HFFc6 (cell line): Measurements from ENCODE around the gene HDGFL2. TPM values are rescaled to one million over a fixed set of nuclear protein-coding genes. Genes with fewer than 3 reads are reported as not detected.

Experiments used
- DNase-seq: peaks from one replicate; pipeline ENCODE4 v3.0.0-alpha.2; 2018
- H3K27ac Mint-ChIP-seq: 2 replicates; pipeline ENCODE4 v1.8.0; 2020; ENCODE audit warnings: mild to moderate bottlenecking, mixed read lengths
- H3K27me3 Mint-ChIP-seq: 2 replicates; pipeline ENCODE4 v1.8.0; 2021; ENCODE audit warnings: mild to moderate bottlenecking, moderate library complexity, mixed read lengths; ENCODE audit not compliant: insufficient read depth
- H3K36me3 Mint-ChIP-seq: 2 replicates; pipeline ENCODE4 v1.8.0; 2021; ENCODE audit warnings: low read depth, mixed read lengths
- H3K4me1 Mint-ChIP-seq: 2 replicates; pipeline ENCODE4 v1.8.0; 2020; ENCODE audit warnings: low read depth, mixed read lengths
- H3K4me3 Mint-ChIP-seq: 2 replicates; pipeline ENCODE4 v1.8.0; 2020; ENCODE audit warnings: mild to moderate bottlenecking, moderate library complexity, mixed read lengths
- H3K9me3 Mint-ChIP-seq: 2 replicates; pipeline ENCODE4 v1.8.0; 2020; ENCODE audit warnings: mild to moderate bottlenecking, mixed read lengths
- total RNA-seq, 6 experiments: library from RNA; stranded (reverse); fragmentation: NEBNext Ultra II Directional; extraction: Animal tissue kit (Norgen Biotek cat#: 25700); gene quantifications; 2 replicates in 1 of 6; 3 replicates in 5 of 6; pipeline ENCODE4 v1.2.3, GENCODE V29; 2021
- TF ChIP-seq, protein P1 (sequence below): fragments of 200-600 bp; sonication (generic); IDR thresholded peaks from 2 replicates; pipeline ENCODE4 v1.5.0; 2021; ENCODE audit warnings: antibody characterized with exemption, mild to moderate bottlenecking

Gene HDGFL2
- total RNA-seq, 6 experiments from 2014 or later = 68.0 to 79.6 (median 74.2) TPM

DNA sequence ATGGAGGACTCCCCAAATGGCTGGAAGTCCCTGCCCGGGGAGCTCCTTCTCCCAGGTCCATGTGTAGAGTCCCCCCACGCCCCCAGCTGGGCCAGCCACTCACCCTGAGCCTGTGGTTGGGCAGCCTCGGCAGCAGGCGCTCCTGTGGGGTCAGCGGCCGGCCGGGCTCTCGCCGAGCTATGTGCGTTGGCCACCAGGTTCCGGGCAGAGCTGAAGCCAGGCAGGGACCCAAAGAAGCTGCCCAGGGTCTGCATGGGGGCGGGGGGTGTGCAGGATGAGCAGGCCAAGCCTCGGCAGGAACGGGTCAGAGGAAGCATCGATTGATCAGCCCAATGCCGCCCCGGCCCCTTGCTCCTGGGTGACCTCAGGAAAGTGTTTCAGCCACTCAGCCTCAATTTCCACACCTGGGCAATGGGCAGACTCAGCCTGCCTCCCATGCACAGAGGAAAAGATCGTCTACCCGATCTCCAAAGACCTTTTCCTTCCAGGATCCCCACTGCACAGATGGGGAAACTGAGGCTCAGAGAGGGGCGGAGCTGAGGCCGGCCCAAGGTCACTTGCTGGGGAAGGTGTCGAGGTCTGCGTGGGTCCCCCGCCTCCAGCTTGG is 45.5 kb downstream of the HDGFL2 start:
- no peak for DNase-seq
- TF ChIP-seq, protein P1, sequence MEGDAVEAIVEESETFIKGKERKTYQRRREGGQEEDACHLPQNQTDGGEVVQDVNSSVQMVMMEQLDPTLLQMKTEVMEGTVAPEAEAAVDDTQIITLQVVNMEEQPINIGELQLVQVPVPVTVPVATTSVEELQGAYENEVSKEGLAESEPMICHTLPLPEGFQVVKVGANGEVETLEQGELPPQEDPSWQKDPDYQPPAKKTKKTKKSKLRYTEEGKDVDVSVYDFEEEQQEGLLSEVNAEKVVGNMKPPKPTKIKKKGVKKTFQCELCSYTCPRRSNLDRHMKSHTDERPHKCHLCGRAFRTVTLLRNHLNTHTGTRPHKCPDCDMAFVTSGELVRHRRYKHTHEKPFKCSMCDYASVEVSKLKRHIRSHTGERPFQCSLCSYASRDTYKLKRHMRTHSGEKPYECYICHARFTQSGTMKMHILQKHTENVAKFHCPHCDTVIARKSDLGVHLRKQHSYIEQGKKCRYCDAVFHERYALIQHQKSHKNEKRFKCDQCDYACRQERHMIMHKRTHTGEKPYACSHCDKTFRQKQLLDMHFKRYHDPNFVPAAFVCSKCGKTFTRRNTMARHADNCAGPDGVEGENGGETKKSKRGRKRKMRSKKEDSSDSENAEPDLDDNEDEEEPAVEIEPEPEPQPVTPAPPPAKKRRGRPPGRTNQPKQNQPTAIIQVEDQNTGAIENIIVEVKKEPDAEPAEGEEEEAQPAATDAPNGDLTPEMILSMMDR = no peak
- H3K9me3 Mint-ChIP-seq = no peaks in the 10 kb centered on the region

DNA sequence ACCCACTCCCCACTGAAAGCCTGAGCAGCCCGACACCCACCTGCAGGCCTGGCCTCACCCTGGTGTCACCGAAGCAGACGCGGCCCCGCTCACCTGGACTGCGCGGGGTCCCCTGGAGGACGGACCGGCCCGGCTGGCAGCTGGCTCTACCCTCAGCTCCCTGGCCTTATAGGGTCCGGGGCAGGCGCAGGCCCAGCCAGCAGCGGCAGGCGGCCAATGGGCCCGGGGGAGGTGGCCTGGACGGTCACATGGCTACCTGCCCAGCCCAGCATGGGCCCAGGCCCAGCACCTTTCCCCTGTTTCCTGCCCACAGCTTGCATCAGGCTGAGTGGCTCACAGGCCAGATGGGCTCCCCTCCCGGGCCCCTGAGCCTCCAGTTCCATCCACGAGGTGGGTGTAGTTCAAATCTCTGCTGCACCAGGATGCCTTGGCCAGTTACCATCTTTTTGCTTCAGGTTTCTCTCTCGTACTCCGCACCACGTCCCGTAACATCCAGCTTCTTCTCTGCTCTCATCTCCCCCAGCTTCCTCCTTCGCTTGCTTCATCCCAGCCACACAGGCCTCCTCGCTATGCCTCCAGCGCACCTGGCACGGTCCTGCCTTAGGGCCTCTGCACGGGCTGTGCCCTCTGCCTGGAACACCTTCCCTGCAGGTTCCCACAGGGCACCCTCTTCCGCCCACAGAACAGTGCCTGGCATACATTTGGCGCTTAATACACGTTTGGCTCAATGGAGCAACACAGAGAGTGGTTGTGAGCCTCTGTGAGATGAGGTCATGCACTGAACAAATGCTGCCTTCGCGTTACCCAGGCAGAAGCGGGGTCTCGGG is 46.5 kb downstream of the HDGFL2 start, which contains the start of gene PLIN4:
PLIN4 (minus strand) TSS at position 142 of the 827 bp plus-strand sequence. CDS start 214 bp downstream, outside the sequence.
- no peak within 1 kb of the TSS for H3K4me3 Mint-ChIP-seq
- TF ChIP-seq, protein P1 = no peak
- 0 out of 2 replicates have a peak, but pooled peaks cover 6% of the 10 kb centered on the region for H3K4me1 Mint-ChIP-seq
- H3K27me3 Mint-ChIP-seq = peaks cover 14% of the 10 kb centered on the region
- DNase-seq = no peak
- no peaks in the 10 kb centered on the region for H3K9me3 Mint-ChIP-seq
- H3K27ac Mint-ChIP-seq = no peak within 1 kb of the TSS
- no peaks in the 10 kb centered on the region for H3K36me3 Mint-ChIP-seq

More for the DNA sequence above, 45.5 kb downstream of the HDGFL2 start:
- Mint-ChIP-seq H3K27ac (no peak overlapping the region), H3K4me1 (0 out of 2 replicates have a peak, but pooled peaks cover 6% of the 10 kb centered on the region), H3K36me3 (no peaks in the 10 kb centered on the region), H3K4me3 (no peak overlapping the region), H3K27me3 (peaks cover 14% of the 10 kb centered on the region)

DNA sequence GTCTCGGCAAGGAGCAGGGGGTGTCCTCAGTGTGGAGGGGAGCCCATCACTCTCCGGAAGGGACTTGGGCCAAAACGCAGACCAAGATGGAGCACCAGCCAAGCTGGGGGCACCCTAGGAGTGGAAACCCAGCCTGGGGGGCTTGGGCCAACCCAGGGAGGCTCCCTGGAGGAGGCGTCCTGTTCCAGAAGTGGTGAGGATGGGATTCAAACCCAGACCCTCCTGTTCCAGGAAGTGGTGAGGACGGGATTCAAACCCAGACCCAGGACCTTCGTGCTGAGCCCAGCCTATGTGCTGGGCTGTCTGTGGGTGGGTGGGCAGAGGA is 47.0 kb downstream of the HDGFL2 start:
- 0 out of 2 replicates have a peak, but pooled peaks cover 6% of the 10 kb centered on the region for H3K4me1 Mint-ChIP-seq
- TF ChIP-seq, protein P1 = no peak
- H3K36me3 Mint-ChIP-seq = no peaks in the 10 kb centered on the region
- H3K9me3 Mint-ChIP-seq = no peaks in the 10 kb centered on the region
- H3K27ac Mint-ChIP-seq = no peak overlapping the region
- DNase-seq = no peak
- H3K4me3 Mint-ChIP-seq = no peak overlapping the region
- peaks cover 9% of the 10 kb centered on the region for H3K27me3 Mint-ChIP-seq

DNA sequence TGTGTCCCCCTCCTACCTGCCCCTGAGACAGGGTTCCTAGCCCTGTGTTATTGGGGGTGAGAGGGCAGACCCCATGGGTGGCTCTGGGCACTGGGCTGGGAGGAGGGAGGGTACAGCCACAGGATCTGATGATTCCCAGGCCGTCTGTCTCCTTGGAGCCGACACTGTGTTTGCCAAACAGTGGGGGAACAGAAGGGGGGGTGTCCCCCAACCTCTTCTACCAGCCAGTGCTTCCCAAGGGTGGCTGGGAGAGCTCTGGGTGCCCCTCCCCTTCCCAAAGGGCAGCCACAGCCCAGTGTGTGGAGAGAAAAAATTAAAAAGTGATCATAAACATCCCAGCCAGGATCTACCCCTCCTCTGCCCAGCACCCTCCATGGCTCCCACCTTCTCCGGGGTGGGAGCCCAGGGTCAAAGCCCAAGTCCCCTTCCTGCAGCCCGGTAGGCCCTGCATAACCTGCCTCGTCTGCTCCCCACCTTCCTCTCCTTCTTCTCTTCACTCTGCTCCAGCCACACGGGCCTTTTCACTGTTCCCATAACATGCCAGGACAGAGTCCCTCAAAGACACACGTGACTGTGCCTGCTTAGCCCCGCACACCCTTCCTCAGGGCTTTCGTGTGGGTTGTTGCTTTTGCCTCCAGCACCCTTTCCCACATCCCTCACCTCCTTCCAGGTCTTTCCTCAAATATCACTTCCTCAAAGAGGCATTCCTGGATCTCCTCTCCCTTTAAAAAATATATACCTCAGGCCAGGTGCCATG is 47.6 kb downstream of the HDGFL2 start:
- Mint-ChIP-seq H3K4me1 (0 out of 2 replicates have a peak, but pooled peaks cover 6% of the 10 kb centered on the region), H3K4me3 (no peak overlapping the region), H3K36me3 (no peaks in the 10 kb centered on the region), H3K27ac (no peak overlapping the region), H3K27me3 (peaks cover 9% of the 10 kb centered on the region), H3K9me3 (no peaks in the 10 kb centered on the region)
- TF ChIP-seq, protein P1 = no peak
- DNase-seq = no peak

DNA sequence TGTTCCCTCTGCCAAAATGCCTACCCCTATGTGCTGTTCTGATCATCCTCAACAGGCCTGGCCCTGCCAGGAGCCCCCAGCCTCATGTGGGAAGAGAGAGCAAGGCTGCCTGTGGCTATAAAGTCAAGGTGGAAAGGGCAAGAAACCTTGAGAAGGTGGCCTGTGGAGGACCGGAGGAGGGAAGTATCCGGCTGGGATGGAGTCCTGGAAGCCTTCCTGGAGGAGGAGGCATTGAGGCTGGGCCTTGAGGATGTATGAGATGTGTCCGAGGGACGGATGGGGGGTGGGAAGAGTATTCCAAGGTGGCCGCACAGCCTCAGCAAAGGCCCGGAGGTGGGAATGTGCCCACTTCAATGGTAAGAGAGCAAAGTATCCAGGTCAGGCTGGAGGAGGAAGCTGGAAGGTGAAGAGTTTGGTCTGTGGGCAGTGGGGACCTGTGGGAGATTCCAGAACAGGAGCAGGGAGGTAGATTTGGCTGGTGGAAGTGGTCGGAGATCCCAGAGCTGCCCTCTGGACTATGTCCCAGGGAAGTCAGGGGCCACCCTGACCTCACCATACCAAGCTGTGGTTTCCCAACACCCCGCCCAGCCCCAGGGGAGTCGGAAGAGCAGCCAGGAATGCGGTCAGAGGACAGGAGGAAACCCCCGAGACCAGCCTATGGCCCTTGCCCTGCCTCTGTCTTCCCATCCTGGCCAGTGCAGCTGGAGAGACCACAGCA is 49.2 kb downstream of the HDGFL2 start:
- Mint-ChIP-seq H3K27me3 (peaks cover 9% of the 10 kb centered on the region), H3K9me3 (no peaks in the 10 kb centered on the region), H3K27ac (no peak overlapping the region), H3K4me3 (no peak overlapping the region), H3K36me3 (no peaks in the 10 kb centered on the region), H3K4me1 (0 out of 2 replicates have a peak, but pooled peaks cover 6% of the 10 kb centered on the region)
- no peak for DNase-seq
- TF ChIP-seq, protein P1 = no peak
